Duodenal mucosa (tissue), 2 donors: ENCODE results near the gene LTBR.
A peak's percentile ranks its signal among the peaks of the same experiment; 100 is the strongest.

Experiments used
- H3K27ac ChIP-seq: one replicate; pipeline ENCODE4 v1.7.0; 2013; ENCODE audit warnings: low read depth, low read length
- H3K27me3 ChIP-seq, 2 donors: one replicate each; pipeline ENCODE4 v1.7.0; 2013; ENCODE audit warnings: low read length in 2 of 2, control low read depth in 1 of 2; ENCODE audit not compliant: insufficient read depth in 2 of 2, control insufficient read depth in 1 of 2
- H3K36me3 ChIP-seq, 2 donors: one replicate each; pipeline ENCODE4 v1.7.0; 2013; ENCODE audit warnings: low read length in 2 of 2, control low read depth in 1 of 2; ENCODE audit not compliant: insufficient read depth in 2 of 2, control insufficient read depth in 1 of 2
- H3K4me1 ChIP-seq, 2 donors: one replicate each; pipeline ENCODE4 v1.7.0; 2013; ENCODE audit warnings: low read length in 2 of 2, control low read depth in 1 of 2; ENCODE audit not compliant: insufficient read depth in 2 of 2, control insufficient read depth in 1 of 2
- H3K4me3 ChIP-seq, 2 donors: one replicate each; pipeline ENCODE4 v1.7.0; 2013; ENCODE audit warnings: low read length in 2 of 2, low read depth in 1 of 2
- H3K9ac ChIP-seq, 2 donors: one replicate each; pipeline ENCODE4 v1.7.0; 2013; ENCODE audit warnings: low read length in 2 of 2, low read depth in 1 of 2
- H3K9me3 ChIP-seq, 2 donors: one replicate each; pipeline ENCODE4 v1.7.0; 2013; ENCODE audit warnings: low read length in 2 of 2, control low read depth in 1 of 2; ENCODE audit not compliant: control insufficient read depth in 1 of 2

Gene LTBR

DNA sequence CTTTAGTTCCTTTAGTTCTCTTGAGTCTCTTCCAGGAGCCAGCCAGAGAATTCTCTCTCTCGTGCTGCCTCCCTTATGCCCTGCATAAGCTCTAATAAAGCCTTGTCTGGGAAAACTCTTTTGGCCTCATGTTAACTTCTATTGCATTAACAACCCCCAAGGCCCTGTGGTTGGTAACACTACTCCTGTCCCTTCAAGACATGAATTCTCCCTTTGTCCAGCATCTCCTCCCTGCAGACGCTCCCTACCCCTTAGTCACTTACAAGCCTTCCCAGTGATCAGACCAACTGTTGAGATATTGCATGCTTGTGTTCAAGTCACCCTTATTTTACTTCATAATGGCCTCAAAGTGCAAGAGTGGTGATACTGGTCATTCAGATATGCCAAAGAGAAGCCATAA is 12.1 kb downstream of the LTBR start:
- Histone ChIP-seq H3K27me3 (no peaks in the 10 kb centered on the region), H3K9me3 (no peaks in the 10 kb centered on the region), H3K36me3 (peaks cover 0 to 3% of the 10 kb centered on the region in 2 donors), H3K4me1 (peaks cover 13 to 27% of the 10 kb centered on the region in 2 donors), H3K4me3 (no peak overlapping the region), H3K27ac (no peak overlapping the region), H3K9ac (no peak overlapping the region)

DNA sequence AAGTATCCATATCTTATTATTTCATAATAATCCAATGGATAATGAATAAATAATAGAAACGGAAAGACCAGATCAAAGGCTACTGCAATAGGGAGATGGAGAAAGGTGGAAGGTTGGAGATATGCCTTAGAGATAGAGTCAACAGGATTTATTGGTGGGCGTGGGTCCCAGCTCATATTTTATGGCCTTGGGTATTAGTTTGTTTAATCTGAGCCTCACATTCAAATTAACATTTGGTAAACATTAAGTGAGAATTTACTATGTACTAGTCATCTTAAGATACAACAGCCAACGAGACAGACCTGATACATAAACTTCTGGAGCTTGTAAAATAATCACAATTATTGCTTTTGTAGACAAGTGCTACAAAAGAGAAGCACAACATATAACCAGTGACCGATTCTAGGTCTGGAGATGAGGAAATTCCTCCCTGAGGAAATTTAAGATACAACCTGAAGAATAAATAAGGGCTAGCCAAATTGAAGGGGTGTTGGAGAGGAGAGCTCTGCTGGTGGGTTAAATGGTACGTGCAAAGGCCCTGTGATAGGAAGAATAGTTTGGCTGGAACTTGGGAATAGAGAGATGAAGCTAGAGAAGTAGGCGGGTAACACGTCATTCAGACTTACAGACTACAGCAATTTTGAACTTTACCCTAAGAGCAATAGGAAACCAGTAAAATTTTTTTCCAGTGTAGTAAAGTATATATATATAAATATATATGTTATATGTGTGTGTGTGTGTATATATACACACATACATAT is 16.1 kb downstream of the LTBR start:
- H3K27ac ChIP-seq = no peak overlapping the region

DNA sequence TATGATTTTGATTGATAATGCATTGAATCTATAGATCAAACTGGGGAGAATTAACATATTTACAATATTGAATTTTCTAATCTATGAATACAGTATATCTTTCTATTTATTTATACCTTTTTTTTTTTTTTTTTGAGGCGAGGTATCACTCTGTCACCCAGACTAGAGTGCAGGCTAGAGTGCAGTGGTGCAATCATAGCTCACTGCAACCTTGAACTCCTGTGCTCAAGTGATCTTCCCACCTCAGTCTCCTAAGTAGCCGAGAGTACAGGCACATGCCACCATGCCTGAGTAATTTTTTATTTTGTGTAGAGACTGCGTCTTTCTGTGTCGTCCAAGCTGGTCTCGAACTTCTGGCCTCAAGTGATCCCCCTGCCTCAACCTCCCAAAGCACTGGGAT is 20.4 kb downstream of the LTBR start:
- no peaks in the 10 kb centered on the region for H3K9me3 ChIP-seq
- H3K4me3 ChIP-seq = no peak overlapping the region
- H3K27me3 ChIP-seq = no peaks in the 10 kb centered on the region
- H3K27ac ChIP-seq = no peak overlapping the region
- no peak overlapping the region for H3K9ac ChIP-seq
- H3K4me1 ChIP-seq = peaks cover 0 to 8% of the 10 kb centered on the region in 2 donors
- H3K36me3 ChIP-seq = no peaks in the 10 kb centered on the region

More for the DNA sequence above, 16.1 kb downstream of the LTBR start:
- peaks cover 0 to 8% of the 10 kb centered on the region in 2 donors for H3K4me1 ChIP-seq
- H3K9me3 ChIP-seq = no peaks in the 10 kb centered on the region
- H3K27me3 ChIP-seq = no peaks in the 10 kb centered on the region
- H3K4me3 ChIP-seq = no peak overlapping the region
- no peak overlapping the region for H3K9ac ChIP-seq
- H3K36me3 ChIP-seq = no peaks in the 10 kb centered on the region

DNA sequence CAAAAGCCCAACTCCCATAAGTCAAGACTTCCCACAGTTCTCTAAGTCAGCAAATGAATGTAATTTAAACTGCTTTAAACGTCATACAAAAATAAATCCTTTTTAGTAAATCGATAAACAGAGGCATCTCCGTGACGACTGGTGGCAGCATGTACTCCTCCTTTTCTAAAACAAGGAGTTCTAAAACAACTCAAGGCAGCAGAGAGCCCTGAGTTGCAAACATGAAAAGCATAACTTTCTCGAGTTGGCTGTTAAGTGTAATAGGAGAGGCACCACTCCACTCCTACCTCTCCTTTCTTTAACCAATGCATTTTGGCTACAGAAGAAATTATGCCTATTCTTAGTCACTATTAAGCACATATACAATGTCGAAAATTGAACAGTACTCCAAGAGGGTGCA is 22.0 kb downstream of the LTBR start:
- no peaks in the 10 kb centered on the region for H3K36me3 ChIP-seq
- no peak overlapping the region for H3K27ac ChIP-seq
- H3K27me3 ChIP-seq = no peaks in the 10 kb centered on the region
- H3K9me3 ChIP-seq = no peaks in the 10 kb centered on the region
- no peaks in the 10 kb centered on the region for H3K4me1 ChIP-seq
- H3K9ac ChIP-seq = no peak overlapping the region
- H3K4me3 ChIP-seq = no peak overlapping the region

DNA sequence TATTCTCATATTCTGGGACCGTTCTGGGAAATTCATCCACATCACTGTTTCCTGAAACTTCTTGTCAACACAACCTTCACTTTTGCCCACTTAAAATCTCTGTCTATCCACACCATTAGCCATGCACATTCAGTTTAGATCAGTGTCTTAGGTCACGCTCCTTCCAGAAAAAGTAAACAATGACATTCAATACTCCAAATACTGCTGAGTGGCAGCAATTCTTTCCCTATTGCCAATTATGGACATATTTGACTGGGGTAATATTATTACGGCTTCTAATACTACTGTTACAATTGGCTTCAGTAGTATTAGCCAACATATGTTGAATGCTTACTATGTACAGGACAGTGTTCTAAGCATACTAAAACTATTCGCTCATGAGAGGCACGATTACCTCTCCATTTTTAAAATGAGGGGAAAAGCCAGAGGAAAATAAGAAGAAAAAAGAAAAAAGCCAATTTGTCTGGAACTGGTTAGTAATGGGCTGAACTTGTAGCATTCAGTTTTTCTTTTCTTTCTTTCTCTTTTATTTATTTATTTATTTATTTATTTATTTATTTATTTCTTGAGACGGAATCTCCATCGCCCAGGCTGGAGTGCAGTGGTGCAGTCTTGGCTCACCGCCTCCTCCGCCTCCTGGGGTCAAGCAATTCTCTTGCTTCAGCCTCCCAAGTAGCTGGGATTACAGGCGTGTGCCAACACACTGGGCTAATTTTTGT is 23.4 kb downstream of the LTBR start:
- Histone ChIP-seq H3K27ac (no peak overlapping the region), H3K9ac (no peak overlapping the region), H3K27me3 (no peaks in the 10 kb centered on the region), H3K4me3 (no peak overlapping the region), H3K9me3 (no peaks in the 10 kb centered on the region), H3K36me3 (no peaks in the 10 kb centered on the region), H3K4me1 (no peaks in the 10 kb centered on the region)

DNA sequence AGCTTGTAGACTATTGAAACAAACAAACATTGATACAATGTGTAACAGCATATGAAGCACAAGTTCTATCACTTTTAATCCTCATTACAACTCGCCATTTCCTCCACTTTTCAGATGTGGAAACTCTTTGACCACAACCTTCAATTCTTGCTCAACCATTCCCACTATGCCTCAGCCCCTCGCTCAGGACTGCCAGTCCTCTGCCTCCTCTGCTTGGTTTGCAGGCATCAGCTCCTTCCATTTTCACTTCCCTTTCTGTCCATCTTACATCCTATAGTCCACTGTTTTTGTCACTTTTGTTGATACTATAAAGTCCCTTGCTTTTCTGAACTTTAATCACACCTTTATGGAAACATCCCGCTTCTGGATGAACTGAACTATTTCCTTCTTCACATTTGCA is 32.6 kb downstream of the LTBR start:
- Histone ChIP-seq H3K4me1 (peaks cover 0 to 6% of the 10 kb centered on the region in 2 donors), H3K36me3 (no peaks in the 10 kb centered on the region), H3K9ac (no peak overlapping the region), H3K9me3 (no peaks in the 10 kb centered on the region), H3K4me3 (no peak overlapping the region), H3K27me3 (no peaks in the 10 kb centered on the region), H3K27ac (no peak overlapping the region)

DNA sequence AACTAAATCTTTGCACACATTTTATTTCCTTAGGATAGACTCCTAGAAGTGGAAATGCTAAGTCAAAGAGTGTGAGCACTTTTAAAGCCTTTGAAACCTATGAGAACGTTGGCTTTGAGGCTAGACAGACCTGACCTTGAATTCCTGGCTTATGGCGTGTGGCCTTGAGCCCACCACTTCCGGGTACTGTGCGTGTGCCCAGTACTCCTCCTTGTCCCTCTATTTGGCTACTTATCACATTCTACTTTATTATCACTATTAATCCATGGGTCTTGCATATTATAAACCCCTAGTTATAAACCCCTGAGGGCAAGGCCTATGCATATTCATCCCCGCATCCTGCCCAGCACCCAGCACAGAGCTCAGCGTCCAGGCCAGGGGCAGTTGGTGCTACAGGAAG is 34.8 kb downstream of the LTBR start:
- Histone ChIP-seq H3K9me3 (no peaks in the 10 kb centered on the region), H3K36me3 (no peaks in the 10 kb centered on the region), H3K4me3 (no peak overlapping the region), H3K27ac (no peak overlapping the region), H3K9ac (no peak overlapping the region), H3K4me1 (peaks cover 2 to 9% of the 10 kb centered on the region in 2 donors), H3K27me3 (no peaks in the 10 kb centered on the region)

DNA sequence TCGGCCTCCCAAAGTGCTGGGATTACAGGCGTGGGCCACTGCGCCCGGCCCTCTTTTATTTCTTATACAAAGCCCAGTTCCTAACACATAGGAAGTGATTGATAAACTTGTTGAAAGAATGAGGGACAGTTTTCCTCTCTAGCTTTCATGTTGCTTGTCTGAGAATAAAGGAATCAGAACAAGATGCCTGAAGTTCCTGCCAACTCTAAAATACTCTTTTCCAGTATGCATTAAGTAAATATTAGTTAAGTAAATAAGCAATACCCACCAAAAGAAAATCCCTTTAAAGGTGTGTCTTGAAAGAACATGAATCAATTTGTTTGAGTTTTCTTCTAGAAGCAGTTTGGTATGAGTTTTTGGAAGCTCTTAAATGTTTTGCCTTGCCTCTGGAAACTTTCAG is 36.4 kb downstream of the LTBR start:
- Histone ChIP-seq H3K4me1 (peaks cover 4 to 11% of the 10 kb centered on the region in 2 donors), H3K36me3 (no peaks in the 10 kb centered on the region), H3K4me3 (no peak overlapping the region), H3K9ac (no peak overlapping the region), H3K27me3 (no peaks in the 10 kb centered on the region), H3K9me3 (no peaks in the 10 kb centered on the region), H3K27ac (no peak overlapping the region)

DNA sequence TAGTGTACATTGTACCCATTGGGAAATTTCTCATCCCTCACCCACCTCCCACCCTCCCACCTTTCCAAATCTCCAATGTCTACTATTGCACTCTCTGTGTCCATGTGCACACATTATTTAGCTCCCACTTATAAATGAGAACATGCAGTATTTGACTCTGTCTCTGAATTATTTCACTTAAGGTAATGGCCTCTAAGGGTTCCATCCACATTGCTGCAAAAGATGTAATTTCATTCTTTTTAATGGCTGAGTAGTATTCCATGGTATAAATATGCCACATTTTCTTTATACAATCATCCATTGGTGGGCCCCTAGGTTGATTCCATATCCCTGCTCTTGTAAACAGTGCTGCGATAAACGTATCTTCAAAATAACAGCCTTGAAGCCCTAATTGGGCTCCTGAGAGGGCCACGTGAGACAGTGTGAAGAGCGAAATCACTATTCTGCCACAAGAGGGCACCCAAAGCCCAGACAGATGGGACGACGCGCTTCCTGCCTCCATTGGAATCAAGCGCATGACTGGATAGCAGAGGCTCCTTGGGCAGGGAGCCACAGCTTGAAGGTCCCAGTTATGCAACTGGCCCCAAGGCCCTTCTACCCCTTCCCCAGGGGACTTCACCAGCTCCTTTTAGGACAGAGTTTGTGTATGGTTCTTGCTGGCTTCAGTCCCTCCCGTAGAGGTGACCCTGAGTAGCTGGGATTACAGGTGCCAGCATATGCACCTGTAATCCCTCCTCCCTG is 39.5 kb downstream of the LTBR start:
- Histone ChIP-seq H3K36me3 (no peaks in the 10 kb centered on the region), H3K27ac (no peak overlapping the region), H3K4me3 (peak overlapping the region in 1 of 2 donors; percentile 1), H3K9ac (peak overlapping the region in 1 of 2 donors; percentile 21), H3K4me1 (peaks cover 13 to 23% of the 10 kb centered on the region in 2 donors), H3K27me3 (no peaks in the 10 kb centered on the region), H3K9me3 (no peaks in the 10 kb centered on the region)

DNA sequence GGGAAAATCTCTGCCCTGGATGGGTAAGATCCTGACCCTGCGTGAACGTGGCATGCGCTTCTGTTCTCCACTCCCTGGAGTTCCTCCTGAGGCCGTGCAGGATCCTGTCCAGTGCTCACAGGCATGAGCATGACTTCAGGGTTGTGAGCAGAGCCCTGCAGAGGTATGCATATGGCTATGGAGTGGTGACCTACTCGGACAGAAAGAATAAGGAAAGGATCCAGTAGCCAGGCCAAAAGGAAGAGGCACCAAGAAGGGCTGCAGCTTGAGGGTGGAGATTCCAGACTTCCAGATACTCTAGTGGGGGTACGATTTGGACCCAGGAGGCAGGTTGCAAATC is 40.0 kb downstream of the LTBR start:
- Histone ChIP-seq H3K4me1 (peaks cover 13 to 23% of the 10 kb centered on the region in 2 donors), H3K27ac (no peak overlapping the region), H3K36me3 (no peaks in the 10 kb centered on the region), H3K9me3 (no peaks in the 10 kb centered on the region), H3K9ac (peak overlapping the region in 1 of 2 donors; percentile 21), H3K4me3 (peak overlapping the region in 1 of 2 donors; percentile 1), H3K27me3 (no peaks in the 10 kb centered on the region)
